HL-60/S4 treated with phorbol 12-myristate 13-acetate at 8.2 ng/mL for 4 days and 3 days (cell line): ENCODE data around the gene PLD2.

Source experiments
- in situ Hi-C: fragments of 300-500 bp; cut with MboI; formaldehyde crosslinking; loops from 2 replicates; pipeline ENCODE4 v1.15.0; 2022; ENCODE audit warnings: low sequenced_read_pairs

Gene PLD2

DNA sequence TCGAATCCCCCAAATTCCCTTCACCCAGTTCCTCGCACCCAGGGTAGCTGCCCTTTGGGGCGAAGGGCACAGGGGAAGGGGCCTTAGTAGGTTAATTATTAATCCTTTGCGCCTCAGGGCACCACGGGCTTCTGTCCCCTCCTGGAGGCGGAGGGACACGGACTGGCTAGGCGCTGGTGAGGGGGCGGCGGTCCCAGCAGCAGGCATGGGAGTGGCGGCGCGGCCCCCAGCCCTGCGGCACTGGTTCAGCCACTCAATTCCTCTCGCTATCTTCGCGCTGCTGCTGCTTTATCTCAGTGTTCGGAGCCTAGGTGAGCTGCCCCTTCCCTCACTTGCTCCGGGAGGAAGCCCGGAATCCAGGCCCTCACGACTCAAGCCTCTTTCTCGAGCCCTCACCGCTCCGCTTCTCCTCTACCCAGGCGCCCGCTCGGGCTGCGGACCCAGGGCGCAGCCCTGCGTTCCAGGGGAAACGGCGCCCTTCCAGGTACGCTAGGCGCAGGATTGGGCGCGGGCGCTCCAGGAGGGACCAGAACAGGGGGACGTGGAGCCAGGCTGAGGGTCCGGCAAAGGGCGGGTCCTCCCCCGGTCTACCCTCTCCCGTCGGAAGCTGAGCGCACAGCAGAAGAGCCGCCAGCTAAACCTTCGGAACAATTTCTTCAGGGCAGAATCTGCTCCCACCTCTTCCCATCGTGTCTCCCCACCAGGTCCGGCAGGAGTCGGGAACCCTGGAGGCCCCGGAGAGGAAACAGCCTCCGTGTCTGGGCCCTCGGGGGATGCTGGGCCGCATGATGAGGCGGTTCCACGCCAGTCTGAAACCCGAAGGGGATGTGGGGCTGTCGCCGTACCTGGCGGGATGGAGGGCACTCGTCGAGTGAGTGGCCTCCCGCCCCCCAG, 17.9 kb upstream of the PLD2 start, which contains the start of gene GLTPD2:
TSS of gene GLTPD2 (plus strand) at position 158 of the 894 bp plus-strand sequence. CDS start at position 206, 48 bp downstream.
- in situ Hi-C loops, result no loop called here

DNA sequence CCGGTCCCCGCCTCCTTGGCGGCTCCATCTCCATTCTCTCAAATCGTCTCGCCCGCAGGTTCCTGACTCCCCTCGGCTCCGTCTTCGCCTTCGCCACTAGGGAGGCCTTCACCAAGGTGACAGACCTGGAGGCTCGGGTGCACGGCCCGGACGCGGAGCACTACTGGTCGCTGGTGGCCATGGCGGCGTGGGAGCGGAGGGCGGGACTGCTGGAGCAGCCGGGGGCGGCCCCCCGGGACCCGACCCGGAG, 17.3 kb upstream of the PLD2 start:
- in situ Hi-C loops, result no loop called here

DNA sequence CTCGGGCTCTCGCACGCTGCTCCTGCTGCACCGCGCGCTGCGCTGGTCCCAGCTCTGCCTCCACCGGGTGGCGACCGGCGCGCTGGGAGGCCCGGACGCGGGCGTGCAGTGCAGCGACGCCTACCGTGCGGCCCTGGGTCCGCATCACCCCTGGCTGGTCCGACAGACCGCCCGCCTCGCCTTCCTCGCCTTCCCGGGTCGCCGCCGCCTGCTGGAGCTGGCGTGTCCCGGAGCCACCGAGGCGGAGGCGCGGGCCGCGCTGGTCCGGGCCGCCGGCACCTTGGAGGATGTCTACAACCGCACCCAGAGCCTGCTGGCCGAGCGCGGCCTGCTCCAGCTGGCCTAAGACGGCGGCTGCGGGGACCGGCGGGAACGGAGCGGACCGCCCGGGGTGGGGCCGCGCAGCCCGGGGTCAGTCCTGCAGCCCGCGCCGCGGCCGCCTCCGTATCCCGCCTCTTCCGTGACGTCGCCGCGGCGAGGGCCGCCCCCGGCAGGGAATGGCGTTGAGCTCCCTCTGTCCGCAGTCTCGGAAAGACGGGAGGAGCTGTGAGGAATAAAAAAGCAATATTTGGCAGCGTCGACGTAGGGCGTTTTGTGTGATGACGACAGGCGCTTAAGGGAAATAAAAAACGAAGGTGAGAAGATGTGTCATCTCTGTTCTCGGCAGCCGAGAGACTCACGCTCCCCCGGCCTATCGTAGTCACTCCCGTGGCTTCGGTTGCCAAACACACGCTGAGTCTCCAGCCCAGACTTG, 16.8 kb upstream of the PLD2 start:
- in situ Hi-C loops, result no loop called here

GRCh38 chr17:4790705-4791088, 16.3 kb upstream of the PLD2 start:
- in situ Hi-C loops, result no loop called here

- in situ Hi-C loops, result no loop called here
These were observed 11.8 kb upstream of the PLD2 start for GRCh38 chr17:4795168-4795567.

- in situ Hi-C loops, result no loop called here
These were observed 10.4 kb upstream of the PLD2 start for GRCh38 chr17:4796552-4796920.

- in situ Hi-C loops, result no loop called here
These were observed 6.3 kb upstream of the PLD2 start for GRCh38 chr17:4800462-4801196.

- in situ Hi-C loops, result no loop called here
These were observed 4.7 kb upstream of the PLD2 start, which contains the start of gene C17orf114 for GRCh38 chr17:4802228-4802627. TSS of gene C17orf114 (minus strand) at chr17:4802328.

DNA sequence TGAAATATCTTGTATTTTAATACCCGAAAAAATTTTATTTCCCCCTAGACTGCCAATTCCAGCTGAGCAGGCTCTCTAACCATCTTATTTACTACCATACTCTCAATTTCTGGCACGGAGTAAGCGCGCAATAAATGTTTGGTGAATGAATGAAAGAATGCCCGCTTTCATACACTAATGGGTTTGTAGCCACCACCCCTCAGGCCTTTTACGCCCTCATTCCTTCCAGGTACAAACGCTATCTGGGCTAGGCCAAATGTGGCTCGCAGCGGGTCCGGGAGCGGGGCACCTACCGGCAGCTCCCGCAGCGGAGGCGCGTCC, 536 bp upstream of the PLD2 start:
- in situ Hi-C loops, result no loop called here

DNA sequence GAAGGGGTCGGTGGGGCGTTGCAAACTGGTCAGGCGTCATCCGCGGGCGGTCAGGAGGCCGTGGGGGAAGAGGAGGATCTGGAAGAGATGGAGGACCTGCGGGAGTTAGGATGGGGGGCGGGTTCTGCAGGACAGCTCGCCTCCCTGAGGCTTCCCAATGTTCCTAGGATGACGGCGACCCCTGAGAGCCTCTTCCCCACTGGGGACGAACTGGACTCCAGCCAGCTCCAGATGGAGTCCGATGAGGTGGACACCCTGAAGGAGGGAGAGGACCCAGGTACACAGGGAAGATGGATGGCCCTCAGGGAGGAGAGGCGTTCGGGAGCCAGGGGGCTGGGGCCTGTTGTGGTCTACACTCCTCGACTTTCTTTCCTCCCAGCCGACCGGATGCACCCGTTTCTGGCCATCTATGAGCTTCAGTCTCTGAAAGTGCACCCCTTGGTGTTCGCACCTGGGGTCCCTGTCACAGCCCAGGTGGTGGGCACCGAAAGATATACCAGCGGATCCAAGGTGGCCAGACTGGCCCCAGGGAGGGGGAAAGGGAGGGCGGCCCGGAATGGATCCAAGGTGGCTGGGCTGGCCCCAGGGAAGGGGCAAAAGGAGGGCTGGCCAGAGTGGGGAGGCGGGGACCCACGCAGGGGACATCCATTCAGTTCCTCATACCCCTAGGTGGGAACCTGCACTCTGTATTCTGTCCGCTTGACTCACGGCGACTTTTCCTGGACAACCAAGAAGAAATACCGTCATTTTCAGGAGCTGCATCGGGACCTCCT, 839 bp downstream of the PLD2 start:
- in situ Hi-C loops, result no loop called here

DNA sequence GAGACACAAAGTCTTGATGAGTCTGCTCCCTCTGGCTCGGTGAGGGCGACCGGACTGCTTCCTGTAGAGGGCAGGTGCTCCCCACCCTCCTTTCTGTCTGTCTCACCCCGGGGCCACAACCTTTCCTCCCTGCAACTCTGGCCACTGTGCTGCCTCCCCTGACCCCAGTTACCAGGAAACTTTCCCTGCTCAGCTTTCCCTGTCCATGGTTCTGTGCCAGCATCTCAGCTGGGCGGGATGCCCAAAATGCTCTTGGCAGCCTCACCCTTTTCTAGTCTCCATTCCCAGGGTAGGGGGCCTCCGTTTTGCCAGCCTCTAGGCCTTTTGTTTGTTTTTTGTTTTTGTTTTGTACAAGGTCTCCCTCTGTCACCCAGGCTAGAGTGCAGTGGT, 1.4 kb downstream of the PLD2 start:
- in situ Hi-C loops, result no loop called here

GRCh38 chr17:4810696-4811290, 3.8 kb downstream of the PLD2 start:
- in situ Hi-C loops, result no loop called here

GRCh38 chr17:4811471-4811870, 4.5 kb downstream of the PLD2 start:
- in situ Hi-C loops, result no loop called here

GRCh38 chr17:4812690-4813089, 5.7 kb downstream of the PLD2 start:
- in situ Hi-C loops, result no loop called here

GRCh38 chr17:4815043-4815675, 8.2 kb downstream of the PLD2 start:
- in situ Hi-C loops, result no loop called here

DNA sequence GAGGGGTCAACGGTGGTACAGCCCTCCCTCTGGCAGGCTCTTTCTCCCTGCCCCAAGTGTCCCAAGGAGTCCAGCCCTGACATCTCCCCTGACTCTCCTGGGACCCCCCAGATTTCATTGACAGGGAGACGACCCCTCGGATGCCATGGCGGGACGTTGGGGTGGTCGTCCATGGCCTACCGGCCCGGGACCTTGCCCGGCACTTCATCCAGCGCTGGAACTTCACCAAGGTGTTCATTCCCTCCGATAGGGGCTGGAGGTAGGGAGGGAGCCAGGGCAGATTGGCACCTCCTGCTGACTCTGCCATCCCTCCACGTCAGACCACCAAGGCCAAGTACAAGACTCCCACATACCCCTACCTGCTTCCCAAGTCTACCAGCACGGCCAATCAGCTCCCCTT, 9.9 kb downstream of the PLD2 start:
- in situ Hi-C loops, result no loop called here

- in situ Hi-C loops, result no loop called here
These were observed 11.3 kb downstream of the PLD2 start for GRCh38 chr17:4818276-4818675.

DNA sequence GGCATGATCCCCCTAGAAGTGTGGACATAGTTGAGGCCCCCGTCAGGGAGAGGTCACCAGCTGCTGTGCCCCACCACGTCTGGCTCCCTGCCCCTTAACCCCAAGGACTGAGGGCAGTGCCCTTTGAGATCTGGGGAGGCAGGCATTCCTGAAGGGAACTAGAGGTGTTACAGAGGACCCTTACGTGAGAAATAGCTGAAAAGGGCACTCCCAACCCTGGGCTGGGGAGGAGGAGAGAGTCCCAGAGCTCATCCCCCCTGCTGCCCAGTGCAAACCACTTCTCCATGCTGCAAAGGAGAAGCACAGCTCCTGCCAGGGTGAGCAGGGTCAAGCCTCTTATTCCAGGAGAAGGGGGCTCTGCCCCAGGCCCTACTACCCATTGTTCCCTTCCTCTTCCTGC, 15.9 kb downstream of the PLD2 start:
- in situ Hi-C loops, result no loop called here

DNA sequence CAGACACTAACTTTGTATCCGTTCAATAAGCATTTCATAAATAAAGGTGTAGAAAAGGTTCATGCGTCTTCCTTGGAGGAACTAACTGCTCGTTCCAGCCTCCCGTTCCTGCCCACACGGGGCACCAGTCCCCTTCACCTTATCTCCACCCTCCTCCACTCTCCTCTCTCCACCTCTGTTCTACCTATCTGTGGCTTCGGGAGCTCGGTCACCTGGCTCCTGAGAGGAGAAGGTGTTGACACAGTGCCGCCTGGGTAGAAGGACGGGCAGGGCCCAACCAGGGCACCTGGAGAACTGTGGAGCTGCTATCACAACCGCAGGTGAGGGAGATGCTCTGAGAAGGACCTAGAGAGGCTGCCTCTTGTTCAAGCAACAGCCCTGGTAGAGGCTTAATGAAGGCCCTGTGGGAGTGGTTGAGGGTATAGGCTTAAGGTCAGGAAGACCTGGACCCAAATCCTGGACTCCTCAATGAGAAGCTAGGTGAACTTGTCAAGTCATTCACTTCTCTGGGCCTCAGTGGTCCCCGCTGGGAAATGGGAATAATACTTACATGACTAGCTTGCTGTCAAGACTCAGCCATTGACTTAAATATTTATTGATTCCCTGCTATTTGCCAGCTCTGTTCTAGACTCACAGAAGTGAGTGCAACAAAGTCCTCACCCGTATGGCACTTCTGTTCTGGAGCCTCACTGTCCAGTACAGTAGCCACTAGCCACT, 16.6 kb downstream of the PLD2 start:
- in situ Hi-C loops, result no loop called here

- in situ Hi-C loops, result no loop called here
These were observed 20.4 kb downstream of the PLD2 start for GRCh38 chr17:4827399-4827798.
